ENCODE measurements around the gene RTN4RL1. TPM values are rescaled to one million over a fixed set of nuclear protein-coding genes. Genes with fewer than 3 reads are reported as not detected.

The RTN4RL1 gene
- total RNA-seq, 2 donors from 2014 or later = 3.1 to 3.6 TPM

DNA sequence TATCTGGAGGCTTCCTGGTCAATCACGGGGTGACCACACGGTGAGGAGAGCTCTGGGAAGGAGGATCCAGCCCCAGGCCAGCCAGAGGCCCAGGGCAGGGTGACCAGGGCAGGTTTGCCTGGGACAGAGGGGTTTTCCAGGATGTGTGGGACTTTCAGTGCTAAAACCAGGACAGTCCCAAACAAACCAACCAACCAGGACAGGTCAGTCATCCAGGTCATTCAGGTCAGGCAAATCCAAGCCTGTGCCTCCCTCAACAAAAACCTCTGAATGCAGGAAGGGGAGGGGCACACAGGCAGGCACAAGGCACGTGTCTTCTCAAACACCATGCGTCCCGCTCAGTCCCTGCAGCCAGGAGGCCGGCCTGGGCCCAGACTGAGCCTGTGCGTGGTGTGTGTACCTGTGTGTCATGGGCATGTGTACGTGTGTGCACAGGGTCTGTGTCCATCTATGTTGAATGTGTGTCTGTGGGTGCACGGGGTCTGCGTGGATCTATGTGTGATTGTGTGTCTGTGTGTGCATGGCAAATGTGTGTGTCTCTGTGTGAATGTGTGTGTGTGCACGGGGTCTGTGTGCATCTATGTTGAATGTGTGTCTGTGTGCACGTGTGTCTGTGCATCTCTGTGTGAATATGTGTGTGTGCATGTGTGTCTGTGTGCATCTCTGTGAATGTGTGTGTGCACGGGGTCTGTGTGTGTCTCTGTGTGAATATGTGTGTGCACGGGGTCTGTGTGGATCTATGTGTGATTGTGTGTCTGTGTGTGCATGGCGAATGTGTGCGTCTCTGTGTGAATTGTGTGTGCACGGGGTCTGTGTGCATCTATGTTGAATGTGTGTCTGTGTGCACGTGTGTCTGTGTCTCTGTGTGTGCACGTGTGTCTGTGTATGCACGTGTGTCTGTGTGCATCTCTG lies 78.9 kb downstream of the RTN4RL1 start:
- 76 to 77% methylated on average over 16 to 20 of the region's 20 CpGs for WGBS, 2 donors
- ATAC-seq (no peak), DNase-seq (no peak)
- Histone ChIP-seq H3K27ac (no peak overlapping the region), H3K27me3 (no peaks in the 10 kb centered on the region), H3K9me3 (no peaks in the 10 kb centered on the region), H3K4me3 (no peak overlapping the region), H3K4me1 (no peaks in the 10 kb centered on the region), H3K36me3 (replicated peaks in 1 of 2; ENCODE audit: insufficient read depth in 1 of 2, low read depth in 2 of 2) (no peaks in the 10 kb centered on the region)
- TF ChIP-seq, protein P1, sequence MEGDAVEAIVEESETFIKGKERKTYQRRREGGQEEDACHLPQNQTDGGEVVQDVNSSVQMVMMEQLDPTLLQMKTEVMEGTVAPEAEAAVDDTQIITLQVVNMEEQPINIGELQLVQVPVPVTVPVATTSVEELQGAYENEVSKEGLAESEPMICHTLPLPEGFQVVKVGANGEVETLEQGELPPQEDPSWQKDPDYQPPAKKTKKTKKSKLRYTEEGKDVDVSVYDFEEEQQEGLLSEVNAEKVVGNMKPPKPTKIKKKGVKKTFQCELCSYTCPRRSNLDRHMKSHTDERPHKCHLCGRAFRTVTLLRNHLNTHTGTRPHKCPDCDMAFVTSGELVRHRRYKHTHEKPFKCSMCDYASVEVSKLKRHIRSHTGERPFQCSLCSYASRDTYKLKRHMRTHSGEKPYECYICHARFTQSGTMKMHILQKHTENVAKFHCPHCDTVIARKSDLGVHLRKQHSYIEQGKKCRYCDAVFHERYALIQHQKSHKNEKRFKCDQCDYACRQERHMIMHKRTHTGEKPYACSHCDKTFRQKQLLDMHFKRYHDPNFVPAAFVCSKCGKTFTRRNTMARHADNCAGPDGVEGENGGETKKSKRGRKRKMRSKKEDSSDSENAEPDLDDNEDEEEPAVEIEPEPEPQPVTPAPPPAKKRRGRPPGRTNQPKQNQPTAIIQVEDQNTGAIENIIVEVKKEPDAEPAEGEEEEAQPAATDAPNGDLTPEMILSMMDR (IDR thresholded peaks at IDR 0.05) = no peak
- no peak for TF ChIP-seq POLR2A (IDR thresholded peaks at IDR 0.05)
- intact Hi-C loops (cut with DNase I) = no loop called here

DNA sequence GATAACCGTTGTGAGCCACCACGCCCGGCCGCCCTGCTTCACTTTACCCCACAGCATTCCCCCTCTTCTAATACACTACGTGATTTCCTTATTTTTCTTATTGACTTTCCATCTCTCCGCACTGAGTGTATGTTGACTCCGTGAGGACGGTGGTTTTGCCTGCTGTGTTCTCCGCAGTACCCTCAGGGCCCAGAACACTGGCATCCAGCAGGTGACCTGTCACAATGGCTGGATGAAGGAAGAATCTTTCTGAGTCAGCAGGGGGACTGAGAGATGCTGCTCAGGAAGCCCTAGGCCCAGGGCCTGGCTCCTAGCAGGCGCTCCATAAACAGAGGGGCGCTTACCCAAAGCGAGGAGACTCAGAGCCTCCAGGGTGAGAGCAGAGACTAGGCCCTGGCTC lies 79.5 kb downstream of the RTN4RL1 start:
- no peak for TF ChIP-seq POLR2A (IDR thresholded peaks at IDR 0.05)
- TF ChIP-seq, protein P1 (IDR thresholded peaks at IDR 0.05) = no peak
- Histone ChIP-seq H3K36me3 (replicated peaks in 1 of 2; ENCODE audit: insufficient read depth in 1 of 2, low read depth in 2 of 2) (no peaks in the 10 kb centered on the region), H3K4me1 (no peaks in the 10 kb centered on the region), H3K9me3 (no peaks in the 10 kb centered on the region), H3K27me3 (no peaks in the 10 kb centered on the region), H3K4me3 (no peak overlapping the region), H3K27ac (no peak overlapping the region)
- WGBS, 2 donors = 88 to 90% methylated on average over 9 to 12 of the region's 12 CpGs
- no peak for ATAC-seq
- intact Hi-C loops (cut with DNase I) = no loop called here
- no peak for DNase-seq

DNA sequence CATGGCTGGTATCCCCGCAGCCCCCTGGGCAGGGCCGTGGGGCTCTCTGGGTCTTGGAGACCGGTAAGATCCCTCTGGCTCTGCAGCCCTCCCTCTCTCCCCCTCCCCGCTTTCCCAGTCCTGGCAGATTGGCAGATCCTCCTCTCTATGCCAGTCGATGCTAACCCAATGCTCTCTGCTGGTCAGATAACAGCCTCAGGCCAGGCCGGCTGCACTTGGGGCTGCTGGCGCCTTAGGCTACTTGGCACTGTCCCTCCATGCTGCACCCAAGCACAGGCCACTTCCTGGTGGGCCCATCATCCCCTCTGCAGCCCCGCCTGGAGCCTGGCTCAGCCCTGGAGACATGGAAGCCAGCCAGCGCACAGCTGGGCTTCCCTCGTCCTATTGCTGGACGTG lies 81.7 kb downstream of the RTN4RL1 start:
- no peaks in the 10 kb centered on the region for H3K36me3 ChIP-seq (replicated peaks in 1 of 2; ENCODE audit: insufficient read depth in 1 of 2, low read depth in 2 of 2)
- H3K9me3 ChIP-seq = no peaks in the 10 kb centered on the region
- 69 to 88% methylated on average over 9 to 10 of the region's 11 CpGs for WGBS, 2 donors
- intact Hi-C loops (cut with DNase I) = no loop called here
- DNase-seq = no peak
- no peak for TF ChIP-seq POLR2A (IDR thresholded peaks at IDR 0.05)
- TF ChIP-seq, protein P1 (IDR thresholded peaks at IDR 0.05) = no peak
- no peak for ATAC-seq
- no peaks in the 10 kb centered on the region for H3K4me1 ChIP-seq
- no peak overlapping the region for H3K4me3 ChIP-seq
- H3K27me3 ChIP-seq = no peaks in the 10 kb centered on the region
- no peak overlapping the region for H3K27ac ChIP-seq

DNA sequence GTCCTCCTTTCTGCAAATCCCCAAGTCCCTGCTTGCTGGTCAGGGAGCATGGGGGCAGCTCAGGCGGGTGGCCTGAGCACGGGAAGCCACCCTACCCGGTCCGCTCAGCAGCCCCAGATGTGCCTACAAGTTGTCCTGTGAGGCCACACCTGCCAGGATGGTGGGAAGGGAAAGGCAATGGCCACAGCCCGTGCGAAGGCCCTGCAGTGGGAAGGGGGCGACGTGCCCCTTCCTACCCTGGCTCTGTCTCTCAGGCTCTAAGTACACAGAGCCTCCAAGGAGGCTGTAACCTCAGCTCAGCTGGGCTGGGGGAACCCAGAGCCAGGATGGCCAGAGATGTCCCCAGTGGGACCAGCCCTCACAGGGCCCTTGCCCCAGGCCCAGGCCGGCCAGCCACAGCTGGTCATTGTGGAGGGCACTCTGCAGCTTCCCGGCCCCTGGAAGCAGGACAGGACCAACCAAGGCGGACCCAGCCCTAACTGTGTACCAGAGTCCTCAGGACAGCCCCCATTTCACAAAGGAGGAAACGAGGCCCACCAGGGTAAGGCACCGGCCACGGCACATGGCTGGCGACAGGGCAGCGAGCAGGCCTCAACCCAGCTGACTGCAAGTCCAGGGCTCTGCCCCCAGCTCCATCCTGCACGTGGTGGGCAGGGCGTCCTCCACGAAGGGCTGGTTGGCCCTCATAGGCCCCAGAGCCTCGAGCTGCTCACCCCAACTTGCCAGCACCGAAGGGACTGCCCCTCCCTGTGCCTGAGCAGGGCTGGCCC lies 82.3 kb downstream of the RTN4RL1 start:
- Histone ChIP-seq H3K4me1 (no peaks in the 10 kb centered on the region), H3K4me3 (no peak overlapping the region), H3K36me3 (replicated peaks in 1 of 2; ENCODE audit: insufficient read depth in 1 of 2, low read depth in 2 of 2) (no peaks in the 10 kb centered on the region), H3K27me3 (no peaks in the 10 kb centered on the region), H3K9me3 (no peaks in the 10 kb centered on the region), H3K27ac (no peak overlapping the region)
- TF ChIP-seq, protein P1 (IDR thresholded peaks at IDR 0.05) = no peak
- no peak for TF ChIP-seq POLR2A (IDR thresholded peaks at IDR 0.05)
- 85% methylated on average over 21 of the region's 21 CpGs; no CpG with 5 or more reads in 1 of the 2 donors for WGBS, 2 donors
- intact Hi-C loops (cut with DNase I) = no loop called here
- ATAC-seq = no peak
- DNase-seq = no peak
